GM23338 (cell line): ENCODE measurements around the gene TTC28. TPM values are rescaled to one million over a fixed set of nuclear protein-coding genes. Genes with fewer than 3 reads are reported as not detected.

Experiments
- ATAC-seq: fragments of 200-7000 bp; cut with Tn5 transposase; 3 replicates; pipeline ENCODE4 v1.9.1; 2020
- DNase-seq: peaks from one replicate; pipeline ENCODE4 v3.0.0-alpha.2; 2015; ENCODE audit warnings: low spot score
- H2AFZ ChIP-seq: fragments of 200-600 bp; sonication (generic); 2 replicates; pipeline ENCODE4 v1.8.0; 2016; ENCODE audit warnings: antibody characterized with exemption, mild to moderate bottlenecking, moderate library complexity
- H3F3A ChIP-seq: fragments of 200-600 bp; sonication (generic); replicated peaks from 2 replicates; pipeline ENCODE4 v1.8.0; 2017; ENCODE audit warnings: antibody characterized with exemption, mixed run types, low read depth
- H3K27ac ChIP-seq: fragments of 200-600 bp; sonication (generic); 2 replicates; pipeline ENCODE4 v1.6.1; 2016; ENCODE audit warnings: low read depth
- H3K27me3 ChIP-seq: fragments of 200-600 bp; sonication (generic); 2 replicates; pipeline ENCODE4 v1.8.0; 2016; ENCODE audit warnings: mild to moderate bottlenecking, mixed run types, moderate library complexity; ENCODE audit not compliant: insufficient read depth
- H3K36me3 ChIP-seq: fragments of 200-600 bp; sonication (generic); 2 replicates; pipeline ENCODE4 v1.8.0; 2016; ENCODE audit warnings: mild to moderate bottlenecking; ENCODE audit not compliant: insufficient read depth
- H3K4me1 ChIP-seq: fragments of 200-600 bp; sonication (generic); 2 replicates; pipeline ENCODE4 v1.8.0; 2016; ENCODE audit warnings: mild to moderate bottlenecking, moderate library complexity; ENCODE audit not compliant: insufficient read depth
- H3K4me2 ChIP-seq: fragments of 200-600 bp; sonication (generic); 2 replicates; pipeline ENCODE4 v1.7.1; 2017; ENCODE audit warnings: mixed run types
- H3K4me3 ChIP-seq: fragments of 200-600 bp; sonication (generic); 2 replicates; pipeline ENCODE4 v1.6.1; 2016; ENCODE audit warnings: mixed run types
- H3K79me2 ChIP-seq: fragments of 200-600 bp; sonication (generic); replicated peaks from 2 replicates; pipeline ENCODE4 v1.8.0; 2017; ENCODE audit warnings: mild to moderate bottlenecking; ENCODE audit not compliant: insufficient read depth
- H3K9me2 ChIP-seq: fragments of 200-600 bp; sonication (generic); 2 replicates; pipeline ENCODE4 v1.8.0; 2017; ENCODE audit not compliant: insufficient read depth
- H4K20me1 ChIP-seq: fragments of 200-600 bp; sonication (generic); replicated peaks from 2 replicates; pipeline ENCODE4 v1.8.0; 2017; ENCODE audit warnings: mild to moderate bottlenecking; ENCODE audit not compliant: insufficient read depth
- H3K27ac Mint-ChIP-seq: 2 replicates; pipeline ENCODE4 v1.8.0; 2020; ENCODE audit warnings: inconsistent platforms, mild to moderate bottlenecking, moderate library complexity, mixed read lengths
- H3K27me3 Mint-ChIP-seq: 3 replicates; pipeline ENCODE4 v1.8.0; 2022; ENCODE audit warnings: low read depth, mild to moderate bottlenecking, moderate library complexity, mixed read lengths, inconsistent platforms; ENCODE audit not compliant: insufficient read depth, poor library complexity
- H3K36me3 Mint-ChIP-seq: 3 replicates; pipeline ENCODE4 v1.8.0; 2021; ENCODE audit warnings: low read depth, mild to moderate bottlenecking, inconsistent platforms, moderate library complexity, mixed read lengths
- H3K4me1 Mint-ChIP-seq: 3 replicates; pipeline ENCODE4 v1.8.0; 2020; ENCODE audit warnings: mild to moderate bottlenecking, inconsistent platforms, mixed read lengths
- H3K4me3 Mint-ChIP-seq: 3 replicates; pipeline ENCODE4 v1.8.0; 2021; ENCODE audit warnings: moderate library complexity, mild to moderate bottlenecking, inconsistent platforms, mixed read lengths
- H3K9me3 Mint-ChIP-seq: 3 replicates; pipeline ENCODE4 v1.8.0; 2020; ENCODE audit warnings: moderate library complexity, mild to moderate bottlenecking, inconsistent platforms, mixed read lengths
- CREB1 ChIP-seq: fragments of 250-450 bp; sonication (Bioruptor Pico); IDR thresholded peaks from 2 replicates; pipeline ENCODE4 v1.5.0; 2020; ENCODE audit warnings: low read depth, mild to moderate bottlenecking, moderate library complexity
- EZH2 ChIP-seq: fragments of 200-600 bp; sonication (generic); IDR thresholded peaks from one replicate; pipeline ENCODE4 v1.8.0; 2017; ENCODE audit warnings: antibody characterized with exemption, mild to moderate bottlenecking, low read depth; ENCODE audit not compliant: unreplicated experiment
- EZH2phosphoT487 ChIP-seq: fragments of 200-600 bp; sonication (generic); IDR thresholded peaks from one replicate; pipeline ENCODE4 v1.8.1; 2018; ENCODE audit warnings: antibody characterized with exemption; ENCODE audit not compliant: unreplicated experiment
- JUNB ChIP-seq: IDR thresholded peaks from one replicate; pipeline ENCODE4 v1.6.1; 2016; ENCODE audit warnings: antibody characterized with exemption; ENCODE audit not compliant: unreplicated experiment
- NANOG ChIP-seq: IDR thresholded peaks from 2 replicates; pipeline ENCODE4 v1.6.1; 2016; ENCODE audit warnings: antibody characterized with exemption, borderline replicate concordance
- POLR2AphosphoS5 ChIP-seq: IDR thresholded peaks from 2 replicates; pipeline ENCODE4 v1.6.1; 2016; ENCODE audit warnings: antibody characterized with exemption, low read depth
- STAT1 ChIP-seq: IDR thresholded peaks from one replicate; pipeline ENCODE4 v1.6.1; 2016; ENCODE audit warnings: antibody characterized with exemption; ENCODE audit not compliant: unreplicated experiment
- ZNF114 ChIP-seq: fragments of 250-450 bp; sonication (Bioruptor Pico); IDR thresholded peaks from 2 replicates; pipeline ENCODE4 v1.5.0; 2020; ENCODE audit warnings: mild to moderate bottlenecking, moderate library complexity
- ZNF331 ChIP-seq: fragments of 250-450 bp; sonication (Bioruptor Pico); IDR thresholded peaks from 2 replicates; pipeline ENCODE4 v1.5.0; 2020; ENCODE audit warnings: low read depth, mild to moderate bottlenecking, moderate library complexity
- polyA plus RNA-seq: library from polyadenylated mRNA; unstranded; fragments of >200 nt; fragmentation: Nextera tagmentation; extraction: Ambion mirVana; gene quantifications from 2 replicates; pipeline ENCODE4 v1.2.1, GENCODE V29; 2016
- total RNA-seq: library from RNA; depleted of rRNA; stranded (reverse); fragments of >200 nt; shearing (Covaris generic); gene quantifications from 2 replicates; pipeline ENCODE4 v1.2.3, GENCODE V29; 2014
- TF ChIP-seq, protein P1 (sequence below): IDR thresholded peaks from one replicate; pipeline ENCODE4 v1.6.1; 2018; ENCODE audit warnings: antibody characterized with exemption; ENCODE audit not compliant: unreplicated experiment
- TF ChIP-seq, protein P2 (sequence below): IDR thresholded peaks from 2 replicates; pipeline ENCODE4 v1.6.1; 2016; ENCODE audit warnings: antibody characterized with exemption
- TF ChIP-seq, protein P3 (sequence below): fragments of 250-450 bp; sonication (Bioruptor Pico); IDR thresholded peaks from 2 replicates; pipeline ENCODE4 v1.5.0; 2020; ENCODE audit warnings: mild to moderate bottlenecking, moderate library complexity
- TF ChIP-seq, protein P4 (sequence below), 2 experiments: fragments of 200-600 bp in 1 of 2; sonication (generic) in 1 of 2; conservative IDR thresholded peaks; 2 replicates each; pipeline versions ENCODE4 v1.5.1 to v1.6.1; 2016 to 2017; ENCODE audit warnings: antibody characterized with exemption in 2 of 2, low read depth in 2 of 2, mild to moderate bottlenecking in 2 of 2, moderate library complexity in 1 of 2

The TTC28 gene
- total and polyA plus RNA-seq, 2 experiments from 2014 or later, result 4.5 to 16.1 TPM

DNA sequence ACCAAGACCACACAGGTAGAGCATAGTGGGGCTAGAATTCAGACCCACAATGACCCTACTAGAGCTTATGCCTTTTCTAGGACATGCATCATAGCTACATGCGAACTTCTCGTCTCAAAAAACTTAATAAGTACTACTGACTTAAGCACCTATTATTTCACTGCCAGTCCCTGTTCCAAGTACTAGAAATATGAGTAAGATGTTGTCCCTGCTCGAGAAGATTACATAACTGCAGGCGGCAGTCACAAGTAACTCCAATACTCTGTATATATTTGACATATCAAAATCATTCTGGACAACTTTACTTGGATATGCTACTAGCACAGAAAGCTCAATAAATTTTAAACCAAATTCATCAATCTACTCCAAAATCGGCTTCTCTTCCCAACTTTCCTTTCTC lies 235.0 kb downstream of the TTC28 start:
- H3F3A ChIP-seq, result no peaks in the 10 kb centered on the region
- Mint-ChIP-seq H3K27me3 (no peaks in the 10 kb centered on the region), H3K36me3 (no peaks in the 10 kb centered on the region), H3K9me3 (no peaks in the 10 kb centered on the region), H3K4me3 (no peak overlapping the region), H3K27ac (no peak overlapping the region), H3K4me1 (peaks cover 30% of the 10 kb centered on the region)
- H3K4me3 ChIP-seq, result no peak overlapping the region
- no peaks in the 10 kb centered on the region for H3K9me2 ChIP-seq
- H3K27ac ChIP-seq, result no peak overlapping the region
- no peaks in the 10 kb centered on the region for H4K20me1 ChIP-seq
- no peak overlapping the region for H2AFZ ChIP-seq
- TF ChIP-seq, protein P1, sequence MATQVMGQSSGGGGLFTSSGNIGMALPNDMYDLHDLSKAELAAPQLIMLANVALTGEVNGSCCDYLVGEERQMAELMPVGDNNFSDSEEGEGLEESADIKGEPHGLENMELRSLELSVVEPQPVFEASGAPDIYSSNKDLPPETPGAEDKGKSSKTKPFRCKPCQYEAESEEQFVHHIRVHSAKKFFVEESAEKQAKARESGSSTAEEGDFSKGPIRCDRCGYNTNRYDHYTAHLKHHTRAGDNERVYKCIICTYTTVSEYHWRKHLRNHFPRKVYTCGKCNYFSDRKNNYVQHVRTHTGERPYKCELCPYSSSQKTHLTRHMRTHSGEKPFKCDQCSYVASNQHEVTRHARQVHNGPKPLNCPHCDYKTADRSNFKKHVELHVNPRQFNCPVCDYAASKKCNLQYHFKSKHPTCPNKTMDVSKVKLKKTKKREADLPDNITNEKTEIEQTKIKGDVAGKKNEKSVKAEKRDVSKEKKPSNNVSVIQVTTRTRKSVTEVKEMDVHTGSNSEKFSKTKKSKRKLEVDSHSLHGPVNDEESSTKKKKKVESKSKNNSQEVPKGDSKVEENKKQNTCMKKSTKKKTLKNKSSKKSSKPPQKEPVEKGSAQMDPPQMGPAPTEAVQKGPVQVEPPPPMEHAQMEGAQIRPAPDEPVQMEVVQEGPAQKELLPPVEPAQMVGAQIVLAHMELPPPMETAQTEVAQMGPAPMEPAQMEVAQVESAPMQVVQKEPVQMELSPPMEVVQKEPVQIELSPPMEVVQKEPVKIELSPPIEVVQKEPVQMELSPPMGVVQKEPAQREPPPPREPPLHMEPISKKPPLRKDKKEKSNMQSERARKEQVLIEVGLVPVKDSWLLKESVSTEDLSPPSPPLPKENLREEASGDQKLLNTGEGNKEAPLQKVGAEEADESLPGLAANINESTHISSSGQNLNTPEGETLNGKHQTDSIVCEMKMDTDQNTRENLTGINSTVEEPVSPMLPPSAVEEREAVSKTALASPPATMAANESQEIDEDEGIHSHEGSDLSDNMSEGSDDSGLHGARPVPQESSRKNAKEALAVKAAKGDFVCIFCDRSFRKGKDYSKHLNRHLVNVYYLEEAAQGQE, result no peak
- no peak for TF ChIP-seq EZH2
- TF ChIP-seq, protein P2, sequence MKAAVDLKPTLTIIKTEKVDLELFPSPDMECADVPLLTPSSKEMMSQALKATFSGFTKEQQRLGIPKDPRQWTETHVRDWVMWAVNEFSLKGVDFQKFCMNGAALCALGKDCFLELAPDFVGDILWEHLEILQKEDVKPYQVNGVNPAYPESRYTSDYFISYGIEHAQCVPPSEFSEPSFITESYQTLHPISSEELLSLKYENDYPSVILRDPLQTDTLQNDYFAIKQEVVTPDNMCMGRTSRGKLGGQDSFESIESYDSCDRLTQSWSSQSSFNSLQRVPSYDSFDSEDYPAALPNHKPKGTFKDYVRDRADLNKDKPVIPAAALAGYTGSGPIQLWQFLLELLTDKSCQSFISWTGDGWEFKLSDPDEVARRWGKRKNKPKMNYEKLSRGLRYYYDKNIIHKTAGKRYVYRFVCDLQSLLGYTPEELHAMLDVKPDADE, result no peak
- TF ChIP-seq, protein P3, sequence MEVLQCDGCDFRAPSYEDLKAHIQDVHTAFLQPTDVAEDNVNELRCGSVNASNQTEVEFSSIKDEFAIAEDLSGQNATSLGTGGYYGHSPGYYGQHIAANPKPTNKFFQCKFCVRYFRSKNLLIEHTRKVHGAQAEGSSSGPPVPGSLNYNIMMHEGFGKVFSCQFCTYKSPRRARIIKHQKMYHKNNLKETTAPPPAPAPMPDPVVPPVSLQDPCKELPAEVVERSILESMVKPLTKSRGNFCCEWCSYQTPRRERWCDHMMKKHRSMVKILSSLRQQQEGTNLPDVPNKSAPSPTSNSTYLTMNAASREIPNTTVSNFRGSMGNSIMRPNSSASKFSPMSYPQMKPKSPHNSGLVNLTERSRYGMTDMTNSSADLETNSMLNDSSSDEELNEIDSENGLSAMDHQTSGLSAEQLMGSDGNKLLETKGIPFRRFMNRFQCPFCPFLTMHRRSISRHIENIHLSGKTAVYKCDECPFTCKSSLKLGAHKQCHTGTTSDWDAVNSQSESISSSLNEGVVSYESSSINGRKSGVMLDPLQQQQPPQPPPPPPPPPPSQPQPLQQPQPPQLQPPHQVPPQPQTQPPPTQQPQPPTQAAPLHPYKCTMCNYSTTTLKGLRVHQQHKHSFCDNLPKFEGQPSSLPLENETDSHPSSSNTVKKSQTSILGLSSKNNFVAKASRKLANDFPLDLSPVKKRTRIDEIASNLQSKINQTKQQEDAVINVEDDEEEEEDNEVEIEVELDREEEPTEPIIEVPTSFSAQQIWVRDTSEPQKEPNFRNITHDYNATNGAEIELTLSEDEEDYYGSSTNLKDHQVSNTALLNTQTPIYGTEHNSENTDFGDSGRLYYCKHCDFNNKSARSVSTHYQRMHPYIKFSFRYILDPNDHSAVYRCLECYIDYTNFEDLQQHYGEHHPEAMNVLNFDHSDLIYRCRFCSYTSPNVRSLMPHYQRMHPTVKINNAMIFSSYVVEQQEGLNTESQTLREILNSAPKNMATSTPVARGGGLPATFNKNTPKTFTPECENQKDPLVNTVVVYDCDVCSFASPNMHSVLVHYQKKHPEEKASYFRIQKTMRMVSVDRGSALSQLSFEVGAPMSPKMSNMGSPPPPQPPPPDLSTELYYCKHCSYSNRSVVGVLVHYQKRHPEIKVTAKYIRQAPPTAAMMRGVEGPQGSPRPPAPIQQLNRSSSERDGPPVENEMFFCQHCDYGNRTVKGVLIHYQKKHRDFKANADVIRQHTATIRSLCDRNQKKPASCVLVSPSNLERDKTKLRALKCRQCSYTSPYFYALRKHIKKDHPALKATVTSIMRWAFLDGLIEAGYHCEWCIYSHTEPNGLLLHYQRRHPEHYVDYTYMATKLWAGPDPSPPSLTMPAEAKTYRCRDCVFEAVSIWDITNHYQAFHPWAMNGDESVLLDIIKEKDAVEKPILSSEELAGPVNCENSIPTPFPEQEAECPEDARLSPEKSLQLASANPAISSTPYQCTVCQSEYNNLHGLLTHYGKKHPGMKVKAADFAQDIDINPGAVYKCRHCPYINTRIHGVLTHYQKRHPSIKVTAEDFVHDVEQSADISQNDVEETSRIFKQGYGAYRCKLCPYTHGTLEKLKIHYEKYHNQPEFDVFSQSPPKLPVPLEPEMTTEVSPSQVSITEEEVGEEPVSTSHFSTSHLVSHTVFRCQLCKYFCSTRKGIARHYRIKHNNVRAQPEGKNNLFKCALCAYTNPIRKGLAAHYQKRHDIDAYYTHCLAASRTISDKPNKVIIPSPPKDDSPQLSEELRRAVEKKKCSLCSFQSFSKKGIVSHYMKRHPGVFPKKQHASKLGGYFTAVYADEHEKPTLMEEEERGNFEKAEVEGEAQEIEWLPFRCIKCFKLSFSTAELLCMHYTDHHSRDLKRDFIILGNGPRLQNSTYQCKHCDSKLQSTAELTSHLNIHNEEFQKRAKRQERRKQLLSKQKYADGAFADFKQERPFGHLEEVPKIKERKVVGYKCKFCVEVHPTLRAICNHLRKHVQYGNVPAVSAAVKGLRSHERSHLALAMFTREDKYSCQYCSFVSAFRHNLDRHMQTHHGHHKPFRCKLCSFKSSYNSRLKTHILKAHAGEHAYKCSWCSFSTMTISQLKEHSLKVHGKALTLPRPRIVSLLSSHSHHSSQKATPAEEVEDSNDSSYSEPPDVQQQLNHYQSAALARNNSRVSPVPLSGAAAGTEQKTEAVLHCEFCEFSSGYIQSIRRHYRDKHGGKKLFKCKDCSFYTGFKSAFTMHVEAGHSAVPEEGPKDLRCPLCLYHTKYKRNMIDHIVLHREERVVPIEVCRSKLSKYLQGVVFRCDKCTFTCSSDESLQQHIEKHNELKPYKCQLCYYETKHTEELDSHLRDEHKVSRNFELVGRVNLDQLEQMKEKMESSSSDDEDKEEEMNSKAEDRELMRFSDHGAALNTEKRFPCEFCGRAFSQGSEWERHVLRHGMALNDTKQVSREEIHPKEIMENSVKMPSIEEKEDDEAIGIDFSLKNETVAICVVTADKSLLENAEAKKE, result no peak
- TF ChIP-seq ZNF331 (CRISPR knock-in tag), result no peak
- no peak for TF ChIP-seq EZH2phosphoT487
- TF ChIP-seq STAT1, result no peak
- TF ChIP-seq CREB1 (CRISPR knock-in tag), result no peak
- no peak for TF ChIP-seq POLR2AphosphoS5
- TF ChIP-seq ZNF114 (CRISPR knock-in tag), result no peak
- TF ChIP-seq JUNB, result no peak
- no peak for TF ChIP-seq NANOG
- TF ChIP-seq, protein P4, sequence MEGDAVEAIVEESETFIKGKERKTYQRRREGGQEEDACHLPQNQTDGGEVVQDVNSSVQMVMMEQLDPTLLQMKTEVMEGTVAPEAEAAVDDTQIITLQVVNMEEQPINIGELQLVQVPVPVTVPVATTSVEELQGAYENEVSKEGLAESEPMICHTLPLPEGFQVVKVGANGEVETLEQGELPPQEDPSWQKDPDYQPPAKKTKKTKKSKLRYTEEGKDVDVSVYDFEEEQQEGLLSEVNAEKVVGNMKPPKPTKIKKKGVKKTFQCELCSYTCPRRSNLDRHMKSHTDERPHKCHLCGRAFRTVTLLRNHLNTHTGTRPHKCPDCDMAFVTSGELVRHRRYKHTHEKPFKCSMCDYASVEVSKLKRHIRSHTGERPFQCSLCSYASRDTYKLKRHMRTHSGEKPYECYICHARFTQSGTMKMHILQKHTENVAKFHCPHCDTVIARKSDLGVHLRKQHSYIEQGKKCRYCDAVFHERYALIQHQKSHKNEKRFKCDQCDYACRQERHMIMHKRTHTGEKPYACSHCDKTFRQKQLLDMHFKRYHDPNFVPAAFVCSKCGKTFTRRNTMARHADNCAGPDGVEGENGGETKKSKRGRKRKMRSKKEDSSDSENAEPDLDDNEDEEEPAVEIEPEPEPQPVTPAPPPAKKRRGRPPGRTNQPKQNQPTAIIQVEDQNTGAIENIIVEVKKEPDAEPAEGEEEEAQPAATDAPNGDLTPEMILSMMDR (conservative IDR thresholded peaks at IDR 0.05; ENCODE audit: low read depth in 2 of 2), result no peak
- no peak overlapping the region for H3K4me2 ChIP-seq
- H3K27me3 ChIP-seq, result no peaks in the 10 kb centered on the region
- DNase-seq, result no peak
- no peak for ATAC-seq
- H3K79me2 ChIP-seq, result no peaks in the 10 kb centered on the region
- H3K4me1 ChIP-seq, result peaks cover 25% of the 10 kb centered on the region
- H3K36me3 ChIP-seq, result no peaks in the 10 kb centered on the region
